ENCODE measurements around the gene SLC10A7. TPM values are rescaled to one million over a fixed set of nuclear protein-coding genes. Genes with fewer than 3 reads are reported as not detected.

Gene SLC10A7
- total and polyA plus RNA-seq, 10 of the 15 experiments (the other 5 are each of a cell fraction or from before 2014, with no cell fraction given): 4.6 to 23.7 (median 15.6) TPM

DNA sequence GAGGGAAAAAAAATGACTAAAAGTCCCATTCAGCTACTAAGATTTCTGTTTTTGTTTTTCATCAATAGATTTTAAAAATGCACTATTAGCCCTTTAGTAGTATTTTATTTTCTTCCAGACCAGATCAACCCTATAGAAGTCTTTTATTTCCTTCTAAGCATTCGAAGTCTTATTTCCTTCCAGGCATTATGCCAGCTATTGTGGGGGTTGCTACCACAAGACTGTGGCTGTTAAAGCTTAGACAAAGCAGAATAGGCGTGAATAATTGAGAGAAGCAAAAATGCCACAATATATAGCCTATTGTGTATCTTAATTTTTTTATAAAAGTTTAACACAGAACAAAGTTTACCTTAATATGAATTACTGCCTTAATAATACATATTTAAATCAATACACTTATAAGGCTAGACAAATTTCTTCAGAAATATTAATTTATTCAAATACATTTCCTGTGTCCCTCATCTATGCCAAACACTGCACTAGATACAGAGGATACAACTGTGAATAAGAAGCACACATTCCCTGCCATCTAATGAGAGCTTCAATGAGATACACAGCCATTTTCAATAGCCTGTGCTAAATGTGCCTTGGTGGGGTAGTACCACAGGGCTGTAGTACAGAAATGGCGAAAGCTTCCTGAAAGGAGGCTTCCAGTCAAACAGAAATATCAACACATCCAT lies 33.1 kb downstream of the SLC10A7 start:
- RAD21 ChIA-PET (ENCODE audit: unreplicated experiment): no interaction called here
- Histone ChIP-seq H3K36me3 (ENCODE audit: control insufficient read depth in 2 of 2, insufficient read depth in 2 of 2, low read length in 1 of 2) (no peaks in the 10 kb centered on the region; a peak in 1 of 4 replicates), H3K9ac (ENCODE audit: control insufficient read depth, insufficient read depth, low read length) (no peak overlapping the region), H3K27ac (ENCODE audit: control insufficient read depth, insufficient read depth) (no peak overlapping the region), H3K4me2 (ENCODE audit: control insufficient read depth, insufficient read depth) (no peak overlapping the region), H3K4me1 (ENCODE audit: control insufficient read depth, insufficient read depth, low read length) (peaks cover 14% of the 10 kb centered on the region), H3K79me2 (ENCODE audit: control insufficient read depth, insufficient read depth, low read length) (no peaks in the 10 kb centered on the region; the same call in 1 of the 2 replicates), H4K20me1 (ENCODE audit: control insufficient read depth, insufficient read depth) (no peaks in the 10 kb centered on the region), H3K27me3 (replicated peaks in 1 of 2; ENCODE audit: control insufficient read depth in 2 of 2, insufficient read depth in 2 of 2, low read length in 1 of 2) (no peaks in the 10 kb centered on the region), H3K9me3 (replicated peaks; ENCODE audit: control insufficient read depth, insufficient read depth, low read length) (peaks cover 3% of the 10 kb centered on the region; the same call in 2 of the 3 replicates), H3K4me3 (no peak overlapping the region), H2AFZ (ENCODE audit: control insufficient read depth, low read depth, low read length) (no peak overlapping the region)
- intact Hi-C loops (cut with micrococcal nuclease; ENCODE audit: unreplicated experiment) (loop anchor here (5.0 kb wide), 1 partner anchor 36 kb away; no protein-coding TSS in a partner anchor), in situ Hi-C loops (cut with MboI) (no loop called here)
- POLR2A ChIA-PET: interaction anchor here (1.0 to 1.5 kb wide), 2 partner anchors 10 to 42 kb away, joined by 3 read pairs; no protein-coding TSS in a partner anchor
- DNase-seq (ENCODE audit: low read depth, low spot score) (no peak), FAIRE-seq (no peak), ATAC-seq (no peak)
- BruUV-seq (replicated peaks): no TSS peak
- SMC1A ChIA-PET (ENCODE audit: uncharacterized antibody, unreplicated experiment): interaction anchor here (0.7 to 2.8 kb wide), 3 partner anchors 10 to 141 kb away, joined by 3 to 14 read pairs (median 5); no protein-coding TSS in a partner anchor
- WGBS (ENCODE audit: insufficient coverage, insufficient replicate concordance, low lambda C conversion rate, missing lambda C conversion rate): 81% methylated on average over 3 of the region's 3 CpGs
- TF ChIP-seq, protein P1, sequence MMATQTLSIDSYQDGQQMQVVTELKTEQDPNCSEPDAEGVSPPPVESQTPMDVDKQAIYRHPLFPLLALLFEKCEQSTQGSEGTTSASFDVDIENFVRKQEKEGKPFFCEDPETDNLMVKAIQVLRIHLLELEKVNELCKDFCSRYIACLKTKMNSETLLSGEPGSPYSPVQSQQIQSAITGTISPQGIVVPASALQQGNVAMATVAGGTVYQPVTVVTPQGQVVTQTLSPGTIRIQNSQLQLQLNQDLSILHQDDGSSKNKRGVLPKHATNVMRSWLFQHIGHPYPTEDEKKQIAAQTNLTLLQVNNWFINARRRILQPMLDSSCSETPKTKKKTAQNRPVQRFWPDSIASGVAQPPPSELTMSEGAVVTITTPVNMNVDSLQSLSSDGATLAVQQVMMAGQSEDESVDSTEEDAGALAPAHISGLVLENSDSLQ (IDR thresholded peaks at IDR 0.05): no peak
- no peak for TF ChIP-seq CHD1 (IDR thresholded peaks at IDR 0.05; ENCODE audit: low read depth, low read length)
- TF ChIP-seq TCF3 (IDR thresholded peaks at IDR 0.05; ENCODE audit: borderline replicate concordance, insufficient read depth, low read depth, low read length): no peak
- TF ChIP-seq, protein P2, sequence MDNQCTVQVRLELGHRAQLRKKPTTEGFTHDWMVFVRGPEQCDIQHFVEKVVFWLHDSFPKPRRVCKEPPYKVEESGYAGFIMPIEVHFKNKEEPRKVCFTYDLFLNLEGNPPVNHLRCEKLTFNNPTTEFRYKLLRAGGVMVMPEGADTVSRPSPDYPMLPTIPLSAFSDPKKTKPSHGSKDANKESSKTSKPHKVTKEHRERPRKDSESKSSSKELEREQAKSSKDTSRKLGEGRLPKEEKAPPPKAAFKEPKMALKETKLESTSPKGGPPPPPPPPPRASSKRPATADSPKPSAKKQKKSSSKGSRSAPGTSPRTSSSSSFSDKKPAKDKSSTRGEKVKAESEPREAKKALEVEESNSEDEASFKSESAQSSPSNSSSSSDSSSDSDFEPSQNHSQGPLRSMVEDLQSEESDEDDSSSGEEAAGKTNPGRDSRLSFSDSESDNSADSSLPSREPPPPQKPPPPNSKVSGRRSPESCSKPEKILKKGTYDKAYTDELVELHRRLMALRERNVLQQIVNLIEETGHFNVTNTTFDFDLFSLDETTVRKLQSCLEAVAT (IDR thresholded peaks at IDR 0.05): no peak
- no peak for TF ChIP-seq CREB1 (IDR thresholded peaks at IDR 0.05; ENCODE audit: low read depth)
- no peak for TF ChIP-seq CBX3 (IDR thresholded peaks at IDR 0.05; ENCODE audit: borderline replicate concordance, low read depth)
- TF ChIP-seq, protein P3, sequence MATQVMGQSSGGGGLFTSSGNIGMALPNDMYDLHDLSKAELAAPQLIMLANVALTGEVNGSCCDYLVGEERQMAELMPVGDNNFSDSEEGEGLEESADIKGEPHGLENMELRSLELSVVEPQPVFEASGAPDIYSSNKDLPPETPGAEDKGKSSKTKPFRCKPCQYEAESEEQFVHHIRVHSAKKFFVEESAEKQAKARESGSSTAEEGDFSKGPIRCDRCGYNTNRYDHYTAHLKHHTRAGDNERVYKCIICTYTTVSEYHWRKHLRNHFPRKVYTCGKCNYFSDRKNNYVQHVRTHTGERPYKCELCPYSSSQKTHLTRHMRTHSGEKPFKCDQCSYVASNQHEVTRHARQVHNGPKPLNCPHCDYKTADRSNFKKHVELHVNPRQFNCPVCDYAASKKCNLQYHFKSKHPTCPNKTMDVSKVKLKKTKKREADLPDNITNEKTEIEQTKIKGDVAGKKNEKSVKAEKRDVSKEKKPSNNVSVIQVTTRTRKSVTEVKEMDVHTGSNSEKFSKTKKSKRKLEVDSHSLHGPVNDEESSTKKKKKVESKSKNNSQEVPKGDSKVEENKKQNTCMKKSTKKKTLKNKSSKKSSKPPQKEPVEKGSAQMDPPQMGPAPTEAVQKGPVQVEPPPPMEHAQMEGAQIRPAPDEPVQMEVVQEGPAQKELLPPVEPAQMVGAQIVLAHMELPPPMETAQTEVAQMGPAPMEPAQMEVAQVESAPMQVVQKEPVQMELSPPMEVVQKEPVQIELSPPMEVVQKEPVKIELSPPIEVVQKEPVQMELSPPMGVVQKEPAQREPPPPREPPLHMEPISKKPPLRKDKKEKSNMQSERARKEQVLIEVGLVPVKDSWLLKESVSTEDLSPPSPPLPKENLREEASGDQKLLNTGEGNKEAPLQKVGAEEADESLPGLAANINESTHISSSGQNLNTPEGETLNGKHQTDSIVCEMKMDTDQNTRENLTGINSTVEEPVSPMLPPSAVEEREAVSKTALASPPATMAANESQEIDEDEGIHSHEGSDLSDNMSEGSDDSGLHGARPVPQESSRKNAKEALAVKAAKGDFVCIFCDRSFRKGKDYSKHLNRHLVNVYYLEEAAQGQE (IDR thresholded peaks at IDR 0.05; ENCODE audit: low read depth, low read length): no peak
- no peak for TF ChIP-seq IKZF1 (conservative IDR thresholded peaks at IDR 0.05)
- no peak for TF ChIP-seq ESRRA (IDR thresholded peaks at IDR 0.05; ENCODE audit: low read length)
- no peak for TF ChIP-seq KDM1A (IDR thresholded peaks at IDR 0.05; ENCODE audit: borderline replicate concordance)
- TF ChIP-seq MYC (IDR thresholded peaks at IDR 0.05; ENCODE audit: insufficient read depth, insufficient read length, insufficient replicate concordance, low read length, severe bottlenecking): no peak
- TF ChIP-seq NR2F1 (conservative IDR thresholded peaks at IDR 0.05): no peak
- no peak for TF ChIP-seq ATF7 (IDR thresholded peaks at IDR 0.05; ENCODE audit: low read depth)
- CTCF ChIA-PET: interaction anchor here (1.2 to 1.7 kb wide), 2 partner anchors 34 to 609 kb away, joined by 3 to 4 read pairs; no protein-coding TSS in a partner anchor
